Natural killer cell (primary cell): ENCODE results near the gene RGS6. TPM values are rescaled to one million over a fixed set of nuclear protein-coding genes. Genes with fewer than 3 reads are reported as not detected.
A peak's percentile ranks its signal among the peaks of the same experiment; 100 is the strongest.

ENCODE experiments used
- ATAC-seq, 3 donors: fragments of 150-1000 bp in 2 of 3; fragments of 200-7000 bp in 1 of 3; cut with Tn5 transposase; 1 replicate in 1 of 3; 2 replicates in 2 of 3; pipeline ENCODE4 v1.10.0; 2021; ENCODE audit warnings: mild to moderate bottlenecking in 2 of 3, moderate library complexity in 2 of 3
- DNase-seq, 2 donors: peaks; one replicate each; pipeline versions ENCODE4 v3.0.0 to v3.0.0-alpha.2; 2013 to 2021; ENCODE audit warnings: mixed read lengths in 1 of 2
- H3K27ac ChIP-seq: one replicate; pipeline ENCODE4 v1.5.1; 2013; ENCODE audit warnings: mild to moderate bottlenecking, low read length
- H3K27me3 ChIP-seq: one replicate; pipeline ENCODE4 v1.6.1; 2013; ENCODE audit warnings: low read length; ENCODE audit not compliant: control insufficient read depth, insufficient read depth
- H3K36me3 ChIP-seq: one replicate; pipeline ENCODE4 v1.6.1; 2013; ENCODE audit warnings: low read length; ENCODE audit not compliant: control insufficient read depth, insufficient read depth
- H3K4me1 ChIP-seq: one replicate; pipeline ENCODE4 v1.6.1; 2013; ENCODE audit warnings: low read length; ENCODE audit not compliant: control insufficient read depth, insufficient read depth
- H3K4me3 ChIP-seq: one replicate; pipeline ENCODE4 v1.5.1; 2013; ENCODE audit warnings: low read length
- H3K9me3 ChIP-seq: one replicate; pipeline ENCODE4 v1.6.1; 2013; ENCODE audit warnings: low read length; ENCODE audit not compliant: control insufficient read depth, insufficient read depth
- H3K27ac Mint-ChIP-seq, 2 donors: one replicate each; pipeline ENCODE4 v1.8.0; 2022; ENCODE audit warnings: mild to moderate bottlenecking in 2 of 2, mixed read lengths in 2 of 2, moderate library complexity in 1 of 2
- H3K27me3 Mint-ChIP-seq, 2 donors: one replicate each; pipeline ENCODE4 v1.8.0; 2022; ENCODE audit warnings: low read depth in 2 of 2, mixed read lengths in 2 of 2
- H3K36me3 Mint-ChIP-seq: one replicate; pipeline ENCODE4 v1.8.0; 2022; ENCODE audit warnings: mixed read lengths
- H3K4me1 Mint-ChIP-seq, 2 donors: one replicate each; pipeline ENCODE4 v1.8.0; 2022; ENCODE audit warnings: mixed read lengths in 2 of 2
- H3K4me3 Mint-ChIP-seq: one replicate; pipeline ENCODE4 v1.8.0; 2022; ENCODE audit warnings: mild to moderate bottlenecking, moderate library complexity, mixed read lengths
- H3K9me3 Mint-ChIP-seq, 2 donors: one replicate each; pipeline ENCODE4 v1.8.0; 2022; ENCODE audit warnings: mixed read lengths in 2 of 2
- WGBS: methylation state at CpG from one replicate; pipeline ENCODE4 v1.1.7; 2013; ENCODE audit warnings: missing lambda C conversion rate; ENCODE audit not compliant: insufficient coverage; 5-methylcytosine and 5-hydroxymethylcytosine counted together
- intact Hi-C: fragments of 100-400 bp; cut with micrococcal nuclease; formaldehyde crosslinking; loops from one replicate; pipeline ENCODE4 v1.14.2; 2022
- total RNA-seq, 4 donors: library from RNA; stranded (reverse); fragments of 120-200 nt in 1 of 4; gene quantifications; one replicate each; pipeline versions ENCODE4 v1.2.3 to v1.2.4, GENCODE V29; 2013 to 2022
- TF ChIP-seq, protein P1 (sequence below): fragments of 200-600 bp; IDR thresholded peaks from one replicate; pipeline ENCODE4 v1.8.0; 2022; ENCODE audit warnings: antibody characterized with exemption

RGS6 gene
- total RNA-seq, 3 donors from 2014 or later (not counting 1 experiment from before 2014, with no cell fraction given): 0.75 to 1.4 TPM; not detected in 1

DNA sequence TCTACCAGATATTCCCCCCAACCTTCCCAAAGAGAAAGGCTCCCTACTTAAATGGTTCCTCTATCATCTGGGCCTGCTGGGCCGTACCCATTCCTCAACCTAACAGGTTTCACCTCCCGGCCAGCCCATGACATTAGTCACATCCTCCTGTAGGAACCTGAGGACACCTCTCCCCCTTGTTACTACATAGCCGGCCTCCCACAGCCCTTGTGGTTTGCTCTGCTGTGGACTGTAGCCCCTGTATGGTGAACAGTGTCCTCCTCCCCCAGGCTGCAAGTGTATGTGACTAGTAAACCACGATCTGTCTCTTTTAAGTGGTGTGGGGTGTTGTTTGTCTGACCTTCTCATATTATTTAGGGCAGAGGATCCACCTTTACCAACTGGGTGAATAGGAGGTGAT is 371.7 kb downstream of the RGS6 start:
- no peaks in the 10 kb centered on the region for H3K27me3 ChIP-seq
- no peak overlapping the region for H3K27ac ChIP-seq
- intact Hi-C loops: no loop called here
- peak overlapping the region in 1 of 2 donors; percentile 12 for H3K27ac Mint-ChIP-seq
- H3K27me3 Mint-ChIP-seq: peaks cover 18 to 22% of the 10 kb centered on the region in 2 donors
- H3K4me1 Mint-ChIP-seq: peaks cover 8 to 9% of the 10 kb centered on the region in 2 donors
- H3K9me3 Mint-ChIP-seq: peaks cover 2 to 3% of the 10 kb centered on the region in 2 donors
- peak in 1 of 3 donors; percentile 39 for ATAC-seq
- peaks cover 9% of the 10 kb centered on the region for H3K4me1 ChIP-seq
- 28% methylated on average over 3 of the region's 4 CpGs for WGBS
- no peak for DNase-seq
- H3K4me3 ChIP-seq: no peak overlapping the region
- H3K36me3 Mint-ChIP-seq: no peaks in the 10 kb centered on the region
- H3K9me3 ChIP-seq: no peaks in the 10 kb centered on the region
- TF ChIP-seq, protein P1, sequence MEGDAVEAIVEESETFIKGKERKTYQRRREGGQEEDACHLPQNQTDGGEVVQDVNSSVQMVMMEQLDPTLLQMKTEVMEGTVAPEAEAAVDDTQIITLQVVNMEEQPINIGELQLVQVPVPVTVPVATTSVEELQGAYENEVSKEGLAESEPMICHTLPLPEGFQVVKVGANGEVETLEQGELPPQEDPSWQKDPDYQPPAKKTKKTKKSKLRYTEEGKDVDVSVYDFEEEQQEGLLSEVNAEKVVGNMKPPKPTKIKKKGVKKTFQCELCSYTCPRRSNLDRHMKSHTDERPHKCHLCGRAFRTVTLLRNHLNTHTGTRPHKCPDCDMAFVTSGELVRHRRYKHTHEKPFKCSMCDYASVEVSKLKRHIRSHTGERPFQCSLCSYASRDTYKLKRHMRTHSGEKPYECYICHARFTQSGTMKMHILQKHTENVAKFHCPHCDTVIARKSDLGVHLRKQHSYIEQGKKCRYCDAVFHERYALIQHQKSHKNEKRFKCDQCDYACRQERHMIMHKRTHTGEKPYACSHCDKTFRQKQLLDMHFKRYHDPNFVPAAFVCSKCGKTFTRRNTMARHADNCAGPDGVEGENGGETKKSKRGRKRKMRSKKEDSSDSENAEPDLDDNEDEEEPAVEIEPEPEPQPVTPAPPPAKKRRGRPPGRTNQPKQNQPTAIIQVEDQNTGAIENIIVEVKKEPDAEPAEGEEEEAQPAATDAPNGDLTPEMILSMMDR: no peak
- no peak overlapping the region for H3K4me3 Mint-ChIP-seq
- no peaks in the 10 kb centered on the region for H3K36me3 ChIP-seq

DNA sequence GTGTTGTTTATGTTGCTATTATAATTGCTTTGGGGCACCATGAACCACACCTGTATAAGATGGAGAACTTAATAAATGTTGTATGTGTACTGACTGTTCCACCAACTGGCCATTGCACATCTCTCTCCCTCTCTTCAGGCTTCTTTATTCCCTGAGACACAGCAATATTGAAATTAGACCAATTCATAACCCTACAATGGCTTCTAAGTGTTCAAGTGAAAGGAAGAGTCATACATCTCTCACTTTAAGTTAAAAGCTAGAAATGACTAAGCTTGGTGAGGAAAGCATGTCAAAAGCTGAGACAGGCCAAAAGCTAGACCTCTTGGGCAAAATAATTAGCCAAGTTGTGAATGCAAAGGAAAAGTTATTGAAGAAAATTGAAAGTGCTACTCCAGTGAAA is 373.3 kb downstream of the RGS6 start:
- Mint-ChIP-seq H3K27me3 (peaks cover 11 to 12% of the 10 kb centered on the region in 2 donors), H3K4me3 (no peak overlapping the region)

DNA sequence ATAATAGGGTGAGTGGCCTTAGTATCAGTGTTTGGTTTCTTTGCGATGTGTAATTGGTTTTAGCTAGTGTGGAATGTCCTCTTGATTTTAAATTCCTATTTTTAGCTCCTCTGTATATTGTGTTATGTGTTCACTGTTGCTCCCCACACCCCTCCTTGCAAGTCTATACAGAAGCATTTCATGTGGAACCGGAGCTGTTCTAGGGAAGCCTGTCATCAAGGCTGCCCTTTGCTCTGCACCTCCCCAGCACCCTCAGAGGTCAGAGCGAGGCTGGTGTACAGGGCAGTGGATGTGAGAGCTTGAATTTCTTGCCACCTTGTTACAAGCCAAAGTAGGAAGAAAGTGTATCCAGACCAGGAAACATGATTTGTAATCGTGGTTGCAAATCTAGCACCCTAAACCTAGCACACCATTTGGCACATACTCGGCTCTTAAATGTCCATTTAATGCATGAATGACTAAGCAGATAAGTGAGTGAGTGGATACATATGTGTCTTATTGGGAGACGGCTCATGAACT is 376.8 kb downstream of the RGS6 start:
- Histone ChIP-seq H3K27me3 (no peaks in the 10 kb centered on the region), H3K36me3 (no peaks in the 10 kb centered on the region), H3K4me3 (no peak overlapping the region), H3K4me1 (peaks cover 6% of the 10 kb centered on the region), H3K27ac (no peak overlapping the region), H3K9me3 (no peaks in the 10 kb centered on the region)
- Mint-ChIP-seq H3K27me3 (peaks cover 0 to under 1% of the 10 kb centered on the region in 2 donors), H3K4me3 (no peak overlapping the region), H3K27ac (no peak overlapping the region), H3K9me3 (peaks cover 2 to 3% of the 10 kb centered on the region in 2 donors), H3K4me1 (peaks cover 3 to 4% of the 10 kb centered on the region in 2 donors), H3K36me3 (no peaks in the 10 kb centered on the region)
- DNase-seq (no peak), ATAC-seq (no peak)
- TF ChIP-seq, protein P1: no peak
- intact Hi-C loops: no loop called here
- 66% methylated on average over 5 of the region's 6 CpGs for WGBS

More for the DNA sequence above, 373.3 kb downstream of the RGS6 start:
- ATAC-seq (no peak), DNase-seq (no peak)
- Mint-ChIP-seq H3K4me1 (peaks cover 8 to 9% of the 10 kb centered on the region in 2 donors), H3K27ac (no peak overlapping the region), H3K9me3 (peaks cover 2 to 3% of the 10 kb centered on the region in 2 donors), H3K36me3 (no peaks in the 10 kb centered on the region)
- peaks cover 9% of the 10 kb centered on the region for H3K4me1 ChIP-seq
- no peak overlapping the region for H3K4me3 ChIP-seq
- TF ChIP-seq, protein P1: no peak
- H3K27me3 ChIP-seq: no peaks in the 10 kb centered on the region
- no peaks in the 10 kb centered on the region for H3K36me3 ChIP-seq
- H3K27ac ChIP-seq: no peak overlapping the region
- intact Hi-C loops: no loop called here
- H3K9me3 ChIP-seq: no peaks in the 10 kb centered on the region

DNA sequence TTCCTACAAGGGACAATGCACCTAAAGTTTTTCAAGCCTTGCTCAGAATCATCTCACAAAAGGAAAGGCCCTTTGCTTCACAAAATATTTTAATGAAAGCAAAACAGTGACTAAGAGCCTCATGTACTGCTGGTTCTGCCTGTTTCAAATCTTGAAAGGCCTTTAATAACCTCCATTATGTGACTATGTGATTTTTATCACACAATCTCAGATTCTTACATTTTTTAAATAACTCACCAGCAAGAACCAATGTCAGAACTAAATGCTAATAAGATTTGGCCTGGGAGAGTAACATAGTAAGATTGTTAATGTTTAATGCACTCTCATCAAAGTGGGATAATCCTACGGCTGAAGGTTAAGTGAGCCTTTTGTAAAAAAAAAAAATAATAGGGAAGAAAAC is 378.9 kb downstream of the RGS6 start:
- DNase-seq (no peak), ATAC-seq (no peak)
- TF ChIP-seq, protein P1: no peak
- Mint-ChIP-seq H3K4me3 (no peak overlapping the region), H3K36me3 (no peaks in the 10 kb centered on the region), H3K4me1 (no peaks in the 10 kb centered on the region), H3K27ac (no peak overlapping the region), H3K27me3 (peaks cover 0 to 3% of the 10 kb centered on the region in 2 donors), H3K9me3 (peaks cover 0 to under 1% of the 10 kb centered on the region in 2 donors)
- no CpG with 5 or more reads among the region's 1 CpG for WGBS
- Histone ChIP-seq H3K36me3 (no peaks in the 10 kb centered on the region), H3K27me3 (no peaks in the 10 kb centered on the region), H3K9me3 (no peaks in the 10 kb centered on the region), H3K4me3 (no peak overlapping the region), H3K27ac (no peak overlapping the region), H3K4me1 (no peaks in the 10 kb centered on the region)
- intact Hi-C loops: no loop called here
